Measurements from ENCODE around the gene GPC1. TPM values are rescaled to one million over a fixed set of nuclear protein-coding genes. Genes with fewer than 3 reads are reported as not detected.

The GPC1 gene
- total RNA-seq, 1 experiment from 2014 or later = 38.9 TPM

- ChIA-PET POLR2A (no interaction called here), CTCF (interaction anchor here (1.5 kb wide), 1 partner anchor 348 kb away, joined by 5 read pairs; no protein-coding TSS in a partner anchor)
- DNase-seq (ENCODE audit: unreplicated experiment) = no peak
- peaks cover 4% of the 10 kb centered on the region for H3K36me3 Mint-ChIP-seq (ENCODE audit: insufficient read depth, unreplicated experiment)
- no peak overlapping the region for H3K27ac Mint-ChIP-seq (ENCODE audit: low read depth, unreplicated experiment)
- no peak overlapping the region for H3K4me3 Mint-ChIP-seq (ENCODE audit: unreplicated experiment)
- TF ChIP-seq, protein P1, sequence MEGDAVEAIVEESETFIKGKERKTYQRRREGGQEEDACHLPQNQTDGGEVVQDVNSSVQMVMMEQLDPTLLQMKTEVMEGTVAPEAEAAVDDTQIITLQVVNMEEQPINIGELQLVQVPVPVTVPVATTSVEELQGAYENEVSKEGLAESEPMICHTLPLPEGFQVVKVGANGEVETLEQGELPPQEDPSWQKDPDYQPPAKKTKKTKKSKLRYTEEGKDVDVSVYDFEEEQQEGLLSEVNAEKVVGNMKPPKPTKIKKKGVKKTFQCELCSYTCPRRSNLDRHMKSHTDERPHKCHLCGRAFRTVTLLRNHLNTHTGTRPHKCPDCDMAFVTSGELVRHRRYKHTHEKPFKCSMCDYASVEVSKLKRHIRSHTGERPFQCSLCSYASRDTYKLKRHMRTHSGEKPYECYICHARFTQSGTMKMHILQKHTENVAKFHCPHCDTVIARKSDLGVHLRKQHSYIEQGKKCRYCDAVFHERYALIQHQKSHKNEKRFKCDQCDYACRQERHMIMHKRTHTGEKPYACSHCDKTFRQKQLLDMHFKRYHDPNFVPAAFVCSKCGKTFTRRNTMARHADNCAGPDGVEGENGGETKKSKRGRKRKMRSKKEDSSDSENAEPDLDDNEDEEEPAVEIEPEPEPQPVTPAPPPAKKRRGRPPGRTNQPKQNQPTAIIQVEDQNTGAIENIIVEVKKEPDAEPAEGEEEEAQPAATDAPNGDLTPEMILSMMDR (IDR thresholded peaks at IDR 0.05; ENCODE audit: unreplicated experiment) = no peak
- intact Hi-C loops (cut with micrococcal nuclease) = no loop called here
- peaks cover 12% of the 10 kb centered on the region for H3K9me3 Mint-ChIP-seq (ENCODE audit: unreplicated experiment)
- no peaks in the 10 kb centered on the region for H3K27me3 Mint-ChIP-seq (ENCODE audit: insufficient read depth, unreplicated experiment)
- H3K4me1 Mint-ChIP-seq (ENCODE audit: insufficient read depth, unreplicated experiment) = peaks cover 6% of the 10 kb centered on the region
- BruUV-seq (replicated peaks) = no TSS peak
Measured at GRCh38 chr2:240498171-240498957, 62.9 kb downstream of the GPC1 start.

GRCh38 chr2:240498958-240499260, 63.4 kb downstream of the GPC1 start:
- Mint-ChIP-seq H3K4me1 (ENCODE audit: insufficient read depth, unreplicated experiment) (peaks cover 6% of the 10 kb centered on the region), H3K27me3 (ENCODE audit: insufficient read depth, unreplicated experiment) (no peaks in the 10 kb centered on the region), H3K36me3 (ENCODE audit: insufficient read depth, unreplicated experiment) (peaks cover 4% of the 10 kb centered on the region), H3K9me3 (ENCODE audit: unreplicated experiment) (peaks cover 8% of the 10 kb centered on the region), H3K27ac (ENCODE audit: low read depth, unreplicated experiment) (no peak overlapping the region), H3K4me3 (ENCODE audit: unreplicated experiment) (no peak overlapping the region)
- TF ChIP-seq, protein P1 (IDR thresholded peaks at IDR 0.05; ENCODE audit: unreplicated experiment) = no peak
- ChIA-PET POLR2A (no interaction called here), CTCF (no interaction called here)
- DNase-seq (ENCODE audit: unreplicated experiment) = no peak
- BruUV-seq (replicated peaks) = no TSS peak
- intact Hi-C loops (cut with micrococcal nuclease) = no loop called here

DNA sequence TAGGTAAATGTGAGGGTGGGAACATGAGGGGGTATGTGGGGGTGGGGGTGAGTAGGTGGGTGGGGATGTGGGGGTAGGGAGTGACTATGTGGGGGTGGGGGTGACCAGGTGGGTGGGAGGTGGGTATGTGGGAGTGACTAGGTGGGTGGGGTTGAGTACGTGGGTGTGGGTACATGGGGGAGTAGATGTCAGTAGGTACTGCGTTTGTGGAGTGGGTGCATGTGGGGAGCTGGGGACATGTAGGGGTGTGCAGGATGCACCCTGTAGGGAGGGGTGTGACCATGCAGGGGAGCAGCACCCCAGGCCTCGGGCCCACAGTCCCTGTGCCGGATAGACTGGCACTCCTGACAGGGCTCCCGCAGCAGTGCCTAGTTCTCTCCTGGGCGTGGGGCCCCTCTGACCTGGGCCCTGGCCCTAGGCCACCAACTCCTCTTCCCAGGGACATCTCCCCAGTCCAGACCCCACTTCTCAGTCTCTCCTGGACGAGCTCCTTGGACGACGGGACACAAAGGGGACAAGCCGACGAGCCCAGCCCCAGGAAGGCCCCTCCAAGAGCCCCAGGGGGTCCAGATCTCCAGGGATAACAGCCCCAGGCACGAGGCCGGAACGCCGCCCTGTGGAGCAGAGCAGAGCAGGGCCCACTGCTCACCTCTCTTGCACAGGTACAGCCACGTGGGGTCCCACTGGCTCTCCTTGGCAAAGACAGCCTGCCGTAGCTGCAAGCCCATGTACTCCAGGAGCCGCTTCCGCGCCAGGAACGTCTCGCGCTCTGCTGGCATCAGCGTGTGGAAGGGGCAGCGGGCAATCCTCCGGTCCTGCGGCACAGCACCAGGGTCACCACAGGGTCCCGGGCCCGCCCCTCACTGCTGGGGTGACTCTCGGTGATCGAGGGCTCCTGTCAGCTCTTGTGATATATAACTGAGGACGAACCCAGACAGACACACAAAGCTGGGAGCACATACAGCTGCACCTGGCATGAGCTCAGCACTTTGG, 64.1 kb downstream of the GPC1 start:
- TF ChIP-seq, protein P1 (IDR thresholded peaks at IDR 0.05; ENCODE audit: unreplicated experiment) = no peak
- ChIA-PET POLR2A (no interaction called here), CTCF (interaction anchor here (0.6 to 0.9 kb wide), 2 partner anchors 9 to 58 kb away, joined by 3 to 4 read pairs; no protein-coding TSS in a partner anchor)
- intact Hi-C loops (cut with micrococcal nuclease) = no loop called here
- BruUV-seq (replicated peaks) = no TSS peak
- peaks cover 8% of the 10 kb centered on the region for H3K9me3 Mint-ChIP-seq (ENCODE audit: unreplicated experiment)
- H3K4me1 Mint-ChIP-seq (ENCODE audit: insufficient read depth, unreplicated experiment) = peaks cover 6% of the 10 kb centered on the region
- H3K36me3 Mint-ChIP-seq (ENCODE audit: insufficient read depth, unreplicated experiment) = peaks cover 4% of the 10 kb centered on the region
- H3K4me3 Mint-ChIP-seq (ENCODE audit: unreplicated experiment) = no peak overlapping the region
- no peak overlapping the region for H3K27ac Mint-ChIP-seq (ENCODE audit: low read depth, unreplicated experiment)
- no peaks in the 10 kb centered on the region for H3K27me3 Mint-ChIP-seq (ENCODE audit: insufficient read depth, unreplicated experiment)
- no peak for DNase-seq (ENCODE audit: unreplicated experiment)

Data from MCF 10A (cell line).